ENCODE data around the gene GAD2.

- no peak for TF ChIP-seq CTCF (IDR thresholded peaks at IDR 0.05)
- no peak for TF ChIP-seq POLR2A (IDR thresholded peaks at IDR 0.05)
Observed at GRCh38 chr10:26238378-26238777, 21.8 kb downstream of the GAD2 start.
